A673 (cell line): Measurements from ENCODE around the gene ABCD3.
"Not testable (repeated sequence)": the region's sequence is repeated elsewhere in the genome, so short reads cannot be mapped to it uniquely, and the experiment has no call there.

Source experiments
- CTCF ChIP-seq: fragments of 300-800, 200-600 bp; sonication (generic); conservative IDR thresholded peaks from 2 replicates; pipeline ENCODE4 v1.5.1; 2017; ENCODE audit warnings: low read depth, mild to moderate bottlenecking, antibody characterized with exemption, low read length, moderate library complexity, mixed read lengths
- EZH2 ChIP-seq: fragments of 200-600 bp; sonication (generic); IDR thresholded peaks from 2 replicates; pipeline ENCODE4 v1.6.1; 2017; ENCODE audit warnings: borderline replicate concordance, low read depth, mild to moderate bottlenecking, mixed read lengths, antibody characterized with exemption, low read length; ENCODE audit not compliant: poor library complexity, severe bottlenecking

- TF ChIP-seq CTCF, EZH2: not testable (repeated sequence)
Measured at GRCh38 chr1:94566436-94566835, 148.2 kb downstream of the ABCD3 start.
